Epithelial cell of alveolus of lung (primary cell): ENCODE measurements around the gene ZNF674. TPM values are rescaled to one million over a fixed set of nuclear protein-coding genes. Genes with fewer than 3 reads are reported as not detected.

Experiments
- total RNA-seq: library from RNA; depleted of rRNA; stranded (reverse); fragments of >200 nt; gene quantifications from 2 replicates; pipeline ENCODE4 v1.2.1, GENCODE V29; 2015

ZNF674 gene
- total RNA-seq, result 1.8 and 3.0 TPM in 2 replicates

DNA sequence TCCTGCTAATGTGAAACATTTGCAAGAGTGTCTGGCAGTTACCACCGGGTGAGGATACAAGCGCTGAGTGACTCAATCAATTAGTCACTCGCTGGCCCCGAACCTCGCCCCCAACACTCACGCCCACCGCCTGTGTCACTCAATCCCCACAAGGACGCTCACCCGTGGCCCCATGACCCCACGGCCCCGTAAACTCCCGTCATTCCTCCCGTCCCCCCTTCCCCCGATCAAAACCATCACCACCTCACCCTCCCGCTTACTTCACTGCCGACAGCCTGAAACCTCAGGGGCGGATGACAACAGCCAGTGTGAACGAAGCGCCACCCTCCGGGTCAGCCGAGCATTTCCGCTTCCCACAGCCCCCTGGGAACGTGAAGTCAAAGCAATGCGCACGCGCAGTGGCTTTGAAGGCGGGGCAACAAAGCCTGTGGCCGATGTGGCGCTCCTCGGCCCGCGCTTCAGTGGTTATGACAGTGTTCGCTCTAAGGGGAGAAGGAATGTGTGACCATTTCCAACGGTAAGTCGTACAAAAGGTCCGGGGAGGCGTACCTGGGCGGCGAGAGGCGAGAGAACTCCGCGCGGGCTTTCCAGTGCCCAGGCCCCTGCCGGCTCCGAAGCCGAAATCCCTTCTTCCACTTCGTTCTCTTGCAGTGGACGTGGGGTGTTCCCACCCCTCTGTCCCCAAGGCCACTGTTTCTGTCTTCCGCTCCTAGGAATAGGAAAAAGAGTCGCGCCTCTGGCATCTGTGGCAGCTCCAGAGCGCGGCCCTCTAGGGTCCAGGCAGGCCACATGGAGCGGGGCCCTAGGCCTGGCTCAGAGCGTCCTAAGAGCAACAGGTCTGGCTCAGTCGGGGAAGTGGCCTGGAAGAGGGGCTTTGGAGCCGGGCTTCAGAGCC is at the start of gene ZNF674:
ZNF674 (minus strand) TSS at position 311 of the 895 bp plus-strand sequence. CDS start 3,334 bp downstream, outside the sequence.

DNA sequence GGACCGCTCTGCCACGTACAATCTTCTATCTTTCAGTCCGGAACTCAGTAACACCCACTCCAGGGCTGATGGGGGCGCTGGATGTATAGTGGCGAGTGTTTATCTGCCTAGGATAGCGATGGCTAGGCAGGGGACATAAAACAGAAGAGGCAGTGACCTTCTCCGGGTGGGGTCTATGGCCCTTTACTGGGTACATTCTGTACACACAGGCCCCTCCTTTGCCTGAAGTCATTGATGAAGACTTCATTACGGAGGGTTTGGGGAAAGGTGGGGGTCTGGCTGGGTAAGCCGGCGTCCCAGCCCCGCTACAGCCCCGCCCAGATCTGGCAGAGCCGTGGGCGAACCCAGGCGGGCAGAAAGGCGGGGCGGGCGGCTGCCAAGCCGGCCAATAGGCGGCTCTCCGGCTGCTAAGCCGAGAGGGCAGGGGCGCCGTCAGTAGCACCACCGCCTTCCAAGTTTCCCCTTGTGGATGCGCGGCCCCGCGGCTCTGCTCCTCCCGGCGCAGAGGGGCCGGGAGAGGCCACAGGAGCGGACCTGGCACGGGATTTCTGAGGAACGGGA is 28.2 kb upstream of the ZNF674 start, which contains the start of gene CHST7:
CHST7 (plus strand) TSS at position 435 of the 561 bp plus-strand sequence. CDS start 167 bp downstream, outside the sequence.

Other genes with a start within 250 kb of the ZNF674 start
- gene CHST7, start 28.3 kb upstream of the ZNF674 start, total RNA-seq, result 19.5 and 25.2 TPM in 2 replicates
- 1.4 and 21.7 TPM in 2 replicates for gene SLC9A7, start 213.7 kb upstream of the ZNF674 start, total RNA-seq